ENCODE measurements around the gene ARL15. TPM values are rescaled to one million over a fixed set of nuclear protein-coding genes. Genes with fewer than 3 reads are reported as not detected.

ARL15 gene
- total and polyA plus RNA-seq, 4 donors = 5.7 to 66.2 (median 14.9) TPM

GRCh38 chr5:53895091-53895683 lies 415.2 kb downstream of the ARL15 start:
- no peak for TF ChIP-seq CTCF (IDR thresholded peaks at IDR 0.05; ENCODE audit: control extremely low read depth, extremely low read depth)
- Histone ChIP-seq H3K4me1 (ENCODE audit: control insufficient read depth in 5 of 5, insufficient read depth in 5 of 5, low read length in 5 of 5) (peaks cover 0 to 10% (median 0%) of the 10 kb centered on the region in 5 donors), H3K9ac (ENCODE audit: insufficient read depth in 1 of 2, low read length in 2 of 2) (no peak overlapping the region), H3K9me3 (ENCODE audit: control insufficient read depth in 4 of 4, insufficient read depth in 3 of 4, low read length in 3 of 4) (peaks cover 0 to 3% (median 0%) of the 10 kb centered on the region in 4 donors), H3K36me3 (ENCODE audit: control insufficient read depth in 4 of 4, insufficient read depth in 4 of 4, low read length in 4 of 4) (no peaks in the 10 kb centered on the region), H3K4me3 (no peak overlapping the region), H3K27ac (ENCODE audit: low read depth in 1 of 2, low read length in 1 of 2) (no peak overlapping the region), H3K27me3 (ENCODE audit: control insufficient read depth in 3 of 3, insufficient read depth in 3 of 3, low read length in 2 of 3) (no peaks in the 10 kb centered on the region)
- 57 to 83% methylated on average over 3 of the region's 3 CpGs for WGBS, 2 donors
- peak in 1 of 3 donors; percentile 23 for DNase-seq
- no peak for ATAC-seq (ENCODE audit: insufficient read depth, low FRiP score)

- ATAC-seq (ENCODE audit: insufficient read depth, low FRiP score) = no peak
- H3K27me3 ChIP-seq (ENCODE audit: control insufficient read depth in 3 of 3, insufficient read depth in 3 of 3, low read length in 2 of 3) = no peaks in the 10 kb centered on the region
- no peak for TF ChIP-seq CTCF (IDR thresholded peaks at IDR 0.05; ENCODE audit: control extremely low read depth, extremely low read depth)
- no peak overlapping the region for H3K27ac ChIP-seq (ENCODE audit: low read depth in 1 of 2, low read length in 1 of 2)
- H3K9ac ChIP-seq (ENCODE audit: insufficient read depth in 1 of 2, low read length in 2 of 2) = no peak overlapping the region
- no peaks in the 10 kb centered on the region for H3K36me3 ChIP-seq (ENCODE audit: control insufficient read depth in 4 of 4, insufficient read depth in 4 of 4, low read length in 4 of 4)
- peaks cover 0 to 10% (median 0%) of the 10 kb centered on the region in 5 donors for H3K4me1 ChIP-seq (ENCODE audit: control insufficient read depth in 5 of 5, insufficient read depth in 5 of 5, low read length in 5 of 5)
- WGBS, 2 donors = 65 to 89% methylated on average over 1 of the region's 1 CpG
- H3K9me3 ChIP-seq (ENCODE audit: control insufficient read depth in 4 of 4, insufficient read depth in 3 of 4, low read length in 3 of 4) = peaks cover 0 to 3% (median 0%) of the 10 kb centered on the region in 4 donors
- H3K4me3 ChIP-seq = no peak overlapping the region
- no peak for DNase-seq
Measured at GRCh38 chr5:53893626-53894025, 416.7 kb downstream of the ARL15 start.

- Histone ChIP-seq H3K27ac (ENCODE audit: low read depth in 1 of 2, low read length in 1 of 2) (no peak overlapping the region), H3K4me3 (no peak overlapping the region), H3K4me1 (ENCODE audit: control insufficient read depth in 5 of 5, insufficient read depth in 5 of 5, low read length in 5 of 5) (peaks cover 0 to 10% (median 0%) of the 10 kb centered on the region in 5 donors), H3K27me3 (ENCODE audit: control insufficient read depth in 3 of 3, insufficient read depth in 3 of 3, low read length in 2 of 3) (no peaks in the 10 kb centered on the region), H3K9ac (ENCODE audit: insufficient read depth in 1 of 2, low read length in 2 of 2) (no peak overlapping the region), H3K9me3 (ENCODE audit: control insufficient read depth in 4 of 4, insufficient read depth in 3 of 4, low read length in 3 of 4) (peaks cover 0 to under 1% (median 0%) of the 10 kb centered on the region in 4 donors), H3K36me3 (ENCODE audit: control insufficient read depth in 4 of 4, insufficient read depth in 4 of 4, low read length in 4 of 4) (no peaks in the 10 kb centered on the region)
- peak; percentile 30 to 82 (median 58) for DNase-seq
- ATAC-seq (ENCODE audit: insufficient read depth, low FRiP score) = no peak
- 33 to 63% methylated on average over 1 of the region's 1 CpG for WGBS, 2 donors
- TF ChIP-seq CTCF (IDR thresholded peaks at IDR 0.05; ENCODE audit: control extremely low read depth, extremely low read depth) = no peak
Measured at GRCh38 chr5:53892224-53892623, 418.1 kb downstream of the ARL15 start.

All from lung (tissue), 12 donors.